ENCODE results near the gene SDHC. TPM values are rescaled to one million over a fixed set of nuclear protein-coding genes. Genes with fewer than 3 reads are reported as not detected.
A peak's percentile ranks its signal among the peaks of the same experiment; 100 is the strongest.

SDHC gene
- total and polyA plus RNA-seq, 2 of the 13 experiments (the other 11 are each of a cell fraction or from before 2014, with no cell fraction given), result 27.1 to 229 TPM

- TF ChIP-seq ZNF205 (CRISPR knock-in tag; IDR thresholded peaks at IDR 0.05), result peak; percentile 83
- peak; percentile 20; the same call in 1 of the 2 replicates for TF ChIP-seq ZNF609 (CRISPR knock-in tag; IDR thresholded peaks at IDR 0.05; ENCODE audit: borderline replicate concordance)
- peak; percentile 38; the same call in 1 of the 2 replicates for TF ChIP-seq ARHGAP35 (CRISPR knock-in tag; IDR thresholded peaks at IDR 0.05; ENCODE audit: borderline replicate concordance)
- TF ChIP-seq, protein P1, sequence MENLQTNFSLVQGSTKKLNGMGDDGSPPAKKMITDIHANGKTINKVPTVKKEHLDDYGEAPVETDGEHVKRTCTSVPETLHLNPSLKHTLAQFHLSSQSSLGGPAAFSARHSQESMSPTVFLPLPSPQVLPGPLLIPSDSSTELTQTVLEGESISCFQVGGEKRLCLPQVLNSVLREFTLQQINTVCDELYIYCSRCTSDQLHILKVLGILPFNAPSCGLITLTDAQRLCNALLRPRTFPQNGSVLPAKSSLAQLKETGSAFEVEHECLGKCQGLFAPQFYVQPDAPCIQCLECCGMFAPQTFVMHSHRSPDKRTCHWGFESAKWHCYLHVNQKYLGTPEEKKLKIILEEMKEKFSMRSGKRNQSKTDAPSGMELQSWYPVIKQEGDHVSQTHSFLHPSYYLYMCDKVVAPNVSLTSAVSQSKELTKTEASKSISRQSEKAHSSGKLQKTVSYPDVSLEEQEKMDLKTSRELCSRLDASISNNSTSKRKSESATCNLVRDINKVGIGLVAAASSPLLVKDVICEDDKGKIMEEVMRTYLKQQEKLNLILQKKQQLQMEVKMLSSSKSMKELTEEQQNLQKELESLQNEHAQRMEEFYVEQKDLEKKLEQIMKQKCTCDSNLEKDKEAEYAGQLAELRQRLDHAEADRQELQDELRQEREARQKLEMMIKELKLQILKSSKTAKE (CRISPR knock-in tag; IDR thresholded peaks at IDR 0.05; ENCODE audit: borderline replicate concordance), result peak; percentile 35; the same call in 1 of the 2 replicates
- peak; percentile 91 for TF ChIP-seq ZBTB21 (CRISPR knock-in tag; IDR thresholded peaks at IDR 0.05)
- TF ChIP-seq HNRNPUL1 (IDR thresholded peaks at IDR 0.05; ENCODE audit: low read depth, low read length), result no peak
- peak; percentile 97 for TF ChIP-seq RBM22 (optimal IDR thresholded peaks at IDR 0.05; ENCODE audit: low read length)
- TF ChIP-seq, protein P2, sequence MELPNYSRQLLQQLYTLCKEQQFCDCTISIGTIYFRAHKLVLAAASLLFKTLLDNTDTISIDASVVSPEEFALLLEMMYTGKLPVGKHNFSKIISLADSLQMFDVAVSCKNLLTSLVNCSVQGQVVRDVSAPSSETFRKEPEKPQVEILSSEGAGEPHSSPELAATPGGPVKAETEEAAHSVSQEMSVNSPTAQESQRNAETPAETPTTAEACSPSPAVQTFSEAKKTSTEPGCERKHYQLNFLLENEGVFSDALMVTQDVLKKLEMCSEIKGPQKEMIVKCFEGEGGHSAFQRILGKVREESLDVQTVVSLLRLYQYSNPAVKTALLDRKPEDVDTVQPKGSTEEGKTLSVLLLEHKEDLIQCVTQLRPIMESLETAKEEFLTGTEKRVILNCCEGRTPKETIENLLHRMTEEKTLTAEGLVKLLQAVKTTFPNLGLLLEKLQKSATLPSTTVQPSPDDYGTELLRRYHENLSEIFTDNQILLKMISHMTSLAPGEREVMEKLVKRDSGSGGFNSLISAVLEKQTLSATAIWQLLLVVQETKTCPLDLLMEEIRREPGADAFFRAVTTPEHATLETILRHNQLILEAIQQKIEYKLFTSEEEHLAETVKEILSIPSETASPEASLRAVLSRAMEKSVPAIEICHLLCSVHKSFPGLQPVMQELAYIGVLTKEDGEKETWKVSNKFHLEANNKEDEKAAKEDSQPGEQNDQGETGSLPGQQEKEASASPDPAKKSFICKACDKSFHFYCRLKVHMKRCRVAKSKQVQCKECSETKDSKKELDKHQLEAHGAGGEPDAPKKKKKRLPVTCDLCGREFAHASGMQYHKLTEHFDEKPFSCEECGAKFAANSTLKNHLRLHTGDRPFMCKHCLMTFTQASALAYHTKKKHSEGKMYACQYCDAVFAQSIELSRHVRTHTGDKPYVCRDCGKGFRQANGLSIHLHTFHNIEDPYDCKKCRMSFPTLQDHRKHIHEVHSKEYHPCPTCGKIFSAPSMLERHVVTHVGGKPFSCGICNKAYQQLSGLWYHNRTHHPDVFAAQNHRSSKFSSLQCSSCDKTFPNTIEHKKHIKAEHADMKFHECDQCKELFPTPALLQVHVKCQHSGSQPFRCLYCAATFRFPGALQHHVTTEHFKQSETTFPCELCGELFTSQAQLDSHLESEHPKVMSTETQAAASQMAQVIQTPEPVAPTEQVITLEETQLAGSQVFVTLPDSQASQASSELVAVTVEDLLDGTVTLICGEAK (IDR thresholded peaks at IDR 0.05), result no peak
- TF ChIP-seq, protein P2 (CRISPR knock-in tag; IDR thresholded peaks at IDR 0.05), result no peak; the same call in 1 of the 2 replicates
- TF ChIP-seq TAF15 (IDR thresholded peaks at IDR 0.05; ENCODE audit: low read depth, low read length, poor library complexity, severe bottlenecking), result peak; percentile 55
- peak; percentile 26 for TF ChIP-seq ZEB1 (IDR thresholded peaks at IDR 0.05; ENCODE audit: insufficient replicate concordance, low read depth)
Measured at GRCh38 chr1:161399257-161399998, 85.2 kb downstream of the SDHC start (continued).
